Measurements from ENCODE around the gene KHDC1.
"Not testable (repeated sequence)": the region's sequence is repeated elsewhere in the genome, so short reads cannot be mapped to it uniquely, and the experiment has no call there.

Gene KHDC1

DNA sequence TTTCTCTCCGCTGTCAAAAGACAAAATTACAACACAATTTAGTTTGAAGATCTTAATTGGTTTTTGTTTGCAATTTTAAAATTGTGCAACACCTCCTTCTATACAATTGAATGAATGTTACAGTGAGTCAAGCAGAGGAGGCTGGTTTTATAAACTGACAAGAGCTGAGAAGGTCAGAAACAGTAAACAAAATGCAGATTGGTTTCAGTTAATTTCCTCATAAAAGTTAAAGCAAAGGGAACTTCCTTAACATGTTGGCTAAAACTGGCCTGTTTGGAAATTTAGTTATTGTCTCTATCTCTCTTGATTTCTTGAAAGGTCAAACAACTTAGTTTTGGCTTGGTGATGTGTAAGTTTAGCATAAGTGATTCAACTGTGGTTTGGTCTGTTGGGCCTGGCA is 59.9 kb downstream of the KHDC1 start:
- H3K9ac ChIP-seq (ENCODE audit: low read length): no peak overlapping the region
- no peaks in the 10 kb centered on the region for H3K36me3 ChIP-seq (ENCODE audit: control insufficient read depth, insufficient read depth, low read length)
- no peak overlapping the region for H3K4me3 ChIP-seq (ENCODE audit: low read length)
- no peaks in the 10 kb centered on the region for H3K9me3 ChIP-seq (ENCODE audit: control insufficient read depth, low read length)
- no peaks in the 10 kb centered on the region for H3K27me3 ChIP-seq (ENCODE audit: control insufficient read depth, insufficient read depth, low read length)
- peaks cover 15% of the 10 kb centered on the region for H3K4me1 ChIP-seq (ENCODE audit: control insufficient read depth, insufficient read depth, low read length)

DNA sequence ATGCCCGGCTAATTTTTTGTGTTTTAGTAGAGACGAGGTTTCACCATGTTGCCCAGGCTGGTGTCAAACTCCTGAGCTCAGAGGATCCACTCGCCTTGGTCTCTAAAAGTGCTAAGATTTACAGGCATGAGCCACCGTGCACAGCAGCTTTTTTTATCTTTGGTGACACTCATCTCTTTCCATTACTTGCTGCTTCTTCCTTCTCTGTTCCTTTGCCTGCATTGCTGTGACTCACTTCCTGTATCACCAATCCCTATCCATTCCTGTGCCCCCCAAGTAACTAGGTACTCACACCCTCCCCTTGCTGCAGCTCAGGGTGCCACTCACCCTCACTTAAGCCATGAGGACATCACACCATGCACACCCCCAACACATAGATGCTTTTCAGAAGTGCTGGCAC is 62.3 kb downstream of the KHDC1 start:
- Histone ChIP-seq H3K36me3 (ENCODE audit: control insufficient read depth, insufficient read depth, low read length) (no peaks in the 10 kb centered on the region), H3K9ac (ENCODE audit: low read length) (no peak overlapping the region), H3K4me1 (ENCODE audit: control insufficient read depth, insufficient read depth, low read length) (peaks cover 4% of the 10 kb centered on the region), H3K27me3 (ENCODE audit: control insufficient read depth, insufficient read depth, low read length) (no peaks in the 10 kb centered on the region), H3K4me3 (ENCODE audit: low read length) (no peak overlapping the region), H3K9me3 (ENCODE audit: control insufficient read depth, low read length) (no peaks in the 10 kb centered on the region)

DNA sequence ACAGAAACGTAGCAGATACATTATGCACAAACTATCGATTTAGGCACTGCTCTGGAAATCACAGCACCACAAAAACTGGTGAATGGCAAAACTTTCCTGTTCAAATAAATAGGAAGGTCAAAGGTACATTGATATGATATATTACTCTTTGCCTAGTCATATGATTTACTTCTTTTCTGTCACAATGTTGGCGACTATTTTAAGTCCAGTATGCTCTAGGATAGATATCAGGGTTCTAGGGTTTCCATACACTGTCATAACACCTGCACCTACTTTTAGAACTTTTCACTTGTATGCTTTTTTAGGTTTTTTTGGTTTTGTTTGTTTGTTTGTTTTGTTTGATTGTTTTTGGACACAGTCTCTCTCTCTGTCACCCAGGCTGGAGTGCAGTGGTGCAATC is 62.7 kb downstream of the KHDC1 start:
- Histone ChIP-seq H3K27me3 (ENCODE audit: control insufficient read depth, insufficient read depth, low read length) (no peaks in the 10 kb centered on the region), H3K36me3 (ENCODE audit: control insufficient read depth, insufficient read depth, low read length) (no peaks in the 10 kb centered on the region), H3K4me3 (ENCODE audit: low read length) (no peak overlapping the region), H3K9me3 (ENCODE audit: control insufficient read depth, low read length) (no peaks in the 10 kb centered on the region), H3K9ac (ENCODE audit: low read length) (no peak overlapping the region), H3K4me1 (ENCODE audit: control insufficient read depth, insufficient read depth, low read length) (peaks cover 4% of the 10 kb centered on the region)

- Histone ChIP-seq H3K9ac (ENCODE audit: low read length) (no peak overlapping the region), H3K9me3 (ENCODE audit: control insufficient read depth, low read length) (no peaks in the 10 kb centered on the region), H3K4me3 (ENCODE audit: low read length) (no peak overlapping the region), H3K36me3 (ENCODE audit: control insufficient read depth, insufficient read depth, low read length) (no peaks in the 10 kb centered on the region), H3K4me1 (ENCODE audit: control insufficient read depth, insufficient read depth, low read length) (no peaks in the 10 kb centered on the region), H3K27me3 (ENCODE audit: control insufficient read depth, insufficient read depth, low read length) (no peaks in the 10 kb centered on the region)
Observed at GRCh38 chr6:73194744-73195143, 68.3 kb downstream of the KHDC1 start.

DNA sequence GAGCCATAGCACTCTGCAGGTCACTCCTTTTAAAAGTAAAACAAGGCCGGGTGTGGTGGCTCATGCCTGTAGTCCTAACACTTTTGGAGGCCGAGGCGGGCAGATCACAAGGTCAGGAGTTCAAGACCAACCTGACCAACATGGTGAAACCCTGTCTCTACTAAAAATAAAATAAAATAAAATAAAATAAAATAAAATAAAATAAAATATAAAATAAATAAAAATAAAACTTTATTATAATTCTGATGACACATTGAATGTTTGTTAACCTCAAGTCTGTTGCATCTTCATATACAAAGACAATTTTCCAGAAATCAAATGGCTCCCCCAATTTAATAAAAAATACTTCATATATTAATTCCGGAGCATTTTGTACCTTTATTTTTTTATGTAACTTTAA is 69.7 kb downstream of the KHDC1 start:
- not testable (repeated sequence) for H3K4me3 ChIP-seq (ENCODE audit: low read length); H3K27me3 ChIP-seq (ENCODE audit: control insufficient read depth, insufficient read depth, low read length); H3K9me3 ChIP-seq (ENCODE audit: control insufficient read depth, low read length); H3K4me1 ChIP-seq (ENCODE audit: control insufficient read depth, insufficient read depth, low read length); H3K36me3 ChIP-seq (ENCODE audit: control insufficient read depth, insufficient read depth, low read length); H3K9ac ChIP-seq (ENCODE audit: low read length)

All from mucosa of stomach (tissue), 1 donor.